ENCODE results near the gene ORAI2.
"Not testable (repeated sequence)": the region's sequence is repeated elsewhere in the genome, so short reads cannot be mapped to it uniquely, and the experiment has no call there.

- not testable (repeated sequence) for TF ChIP-seq SUZ12 (IDR thresholded peaks at IDR 0.05; ENCODE audit: low read length); ZNF274 (IDR thresholded peaks at IDR 0.05; ENCODE audit: borderline replicate concordance, extremely low read depth, low read length); RBBP5 (IDR thresholded peaks at IDR 0.05; ENCODE audit: borderline replicate concordance, low read depth, low read length); CEBPB (IDR thresholded peaks at IDR 0.05; ENCODE audit: low read depth, low read length); JUND (IDR thresholded peaks at IDR 0.05; ENCODE audit: low read length); SP1 (IDR thresholded peaks at IDR 0.05; ENCODE audit: low read depth, low read length); KDM5A (IDR thresholded peaks at IDR 0.05; ENCODE audit: low read length); EZH2 (IDR thresholded peaks at IDR 0.05; ENCODE audit: low read depth, low read length, severe bottlenecking); CHD2 (IDR thresholded peaks at IDR 0.05; ENCODE audit: low read length); POLR2A (IDR thresholded peaks at IDR 0.05; ENCODE audit: control extremely low read depth in 1 of 2, low read depth in 2 of 2, low read length in 2 of 2); RFX5 (IDR thresholded peaks at IDR 0.05; ENCODE audit: borderline replicate concordance, low read depth, low read length); KDM1A (IDR thresholded peaks at IDR 0.05; ENCODE audit: borderline replicate concordance, low read length)
- TF ChIP-seq, protein P1, sequence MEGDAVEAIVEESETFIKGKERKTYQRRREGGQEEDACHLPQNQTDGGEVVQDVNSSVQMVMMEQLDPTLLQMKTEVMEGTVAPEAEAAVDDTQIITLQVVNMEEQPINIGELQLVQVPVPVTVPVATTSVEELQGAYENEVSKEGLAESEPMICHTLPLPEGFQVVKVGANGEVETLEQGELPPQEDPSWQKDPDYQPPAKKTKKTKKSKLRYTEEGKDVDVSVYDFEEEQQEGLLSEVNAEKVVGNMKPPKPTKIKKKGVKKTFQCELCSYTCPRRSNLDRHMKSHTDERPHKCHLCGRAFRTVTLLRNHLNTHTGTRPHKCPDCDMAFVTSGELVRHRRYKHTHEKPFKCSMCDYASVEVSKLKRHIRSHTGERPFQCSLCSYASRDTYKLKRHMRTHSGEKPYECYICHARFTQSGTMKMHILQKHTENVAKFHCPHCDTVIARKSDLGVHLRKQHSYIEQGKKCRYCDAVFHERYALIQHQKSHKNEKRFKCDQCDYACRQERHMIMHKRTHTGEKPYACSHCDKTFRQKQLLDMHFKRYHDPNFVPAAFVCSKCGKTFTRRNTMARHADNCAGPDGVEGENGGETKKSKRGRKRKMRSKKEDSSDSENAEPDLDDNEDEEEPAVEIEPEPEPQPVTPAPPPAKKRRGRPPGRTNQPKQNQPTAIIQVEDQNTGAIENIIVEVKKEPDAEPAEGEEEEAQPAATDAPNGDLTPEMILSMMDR (IDR thresholded peaks at IDR 0.05; ENCODE audit: control extremely low read depth in 1 of 3, insufficient read depth in 1 of 3, low read depth in 1 of 3, low read length in 3 of 3) = peak in 2 of 3 experiments; percentile 18 to 22; a peak in 3 of 4 replicates
Observed at GRCh38 chr7:102479982-102480637, 46.7 kb downstream of the ORAI2 start.
